K562 (cell line): ENCODE measurements around the gene BCL7C.

Source experiments
- NCOA1 ChIP-seq: fragments of 450-650 bp; IDR thresholded peaks from 2 replicates; pipeline ENCODE4 v1.6.1; 2016; ENCODE audit warnings: low read depth
- ZNF274 ChIP-seq: IDR thresholded peaks from 2 replicates; pipeline ENCODE4 v1.6.1; 2011; ENCODE audit warnings: low read depth, mild to moderate bottlenecking, low read length, moderate library complexity, borderline replicate concordance
- TF ChIP-seq, protein P1 (sequence below): fragments of 200-800 bp; sonication (Bioruptor generic); IDR thresholded peaks from 2 replicates; pipeline ENCODE4 v1.6.1; 2016; ENCODE audit warnings: missing genetic modification characterization, missing compliant biosample characterization

DNA sequence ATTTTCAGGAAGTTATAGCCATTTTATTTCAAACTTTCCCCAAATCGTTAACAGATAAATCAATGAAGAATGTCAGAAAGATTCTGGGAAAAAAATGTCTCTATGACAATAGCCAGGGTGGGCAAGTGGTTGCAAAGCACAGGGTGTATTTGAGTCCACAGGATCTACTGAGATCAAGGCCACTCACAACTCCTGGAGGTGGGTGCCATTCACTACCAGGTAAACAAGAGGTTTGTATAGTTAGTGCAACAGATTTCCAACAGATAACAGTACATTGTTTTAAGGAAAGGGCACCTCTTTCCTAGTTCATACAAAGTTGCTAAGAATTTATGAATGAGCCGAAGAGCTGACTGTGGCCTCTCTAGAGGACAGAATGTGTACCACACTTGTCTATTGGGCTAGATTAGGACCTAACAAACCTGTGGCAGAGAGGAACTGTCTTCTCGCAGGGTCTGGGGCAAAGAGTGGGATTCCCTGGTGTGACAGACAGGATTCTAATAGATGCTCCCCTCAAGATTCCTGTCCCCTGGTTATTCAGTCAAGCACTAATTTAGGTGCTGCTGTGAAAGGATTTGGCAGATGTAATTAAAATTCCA is 54.9 kb downstream of the BCL7C start:
- TF ChIP-seq, protein P1, sequence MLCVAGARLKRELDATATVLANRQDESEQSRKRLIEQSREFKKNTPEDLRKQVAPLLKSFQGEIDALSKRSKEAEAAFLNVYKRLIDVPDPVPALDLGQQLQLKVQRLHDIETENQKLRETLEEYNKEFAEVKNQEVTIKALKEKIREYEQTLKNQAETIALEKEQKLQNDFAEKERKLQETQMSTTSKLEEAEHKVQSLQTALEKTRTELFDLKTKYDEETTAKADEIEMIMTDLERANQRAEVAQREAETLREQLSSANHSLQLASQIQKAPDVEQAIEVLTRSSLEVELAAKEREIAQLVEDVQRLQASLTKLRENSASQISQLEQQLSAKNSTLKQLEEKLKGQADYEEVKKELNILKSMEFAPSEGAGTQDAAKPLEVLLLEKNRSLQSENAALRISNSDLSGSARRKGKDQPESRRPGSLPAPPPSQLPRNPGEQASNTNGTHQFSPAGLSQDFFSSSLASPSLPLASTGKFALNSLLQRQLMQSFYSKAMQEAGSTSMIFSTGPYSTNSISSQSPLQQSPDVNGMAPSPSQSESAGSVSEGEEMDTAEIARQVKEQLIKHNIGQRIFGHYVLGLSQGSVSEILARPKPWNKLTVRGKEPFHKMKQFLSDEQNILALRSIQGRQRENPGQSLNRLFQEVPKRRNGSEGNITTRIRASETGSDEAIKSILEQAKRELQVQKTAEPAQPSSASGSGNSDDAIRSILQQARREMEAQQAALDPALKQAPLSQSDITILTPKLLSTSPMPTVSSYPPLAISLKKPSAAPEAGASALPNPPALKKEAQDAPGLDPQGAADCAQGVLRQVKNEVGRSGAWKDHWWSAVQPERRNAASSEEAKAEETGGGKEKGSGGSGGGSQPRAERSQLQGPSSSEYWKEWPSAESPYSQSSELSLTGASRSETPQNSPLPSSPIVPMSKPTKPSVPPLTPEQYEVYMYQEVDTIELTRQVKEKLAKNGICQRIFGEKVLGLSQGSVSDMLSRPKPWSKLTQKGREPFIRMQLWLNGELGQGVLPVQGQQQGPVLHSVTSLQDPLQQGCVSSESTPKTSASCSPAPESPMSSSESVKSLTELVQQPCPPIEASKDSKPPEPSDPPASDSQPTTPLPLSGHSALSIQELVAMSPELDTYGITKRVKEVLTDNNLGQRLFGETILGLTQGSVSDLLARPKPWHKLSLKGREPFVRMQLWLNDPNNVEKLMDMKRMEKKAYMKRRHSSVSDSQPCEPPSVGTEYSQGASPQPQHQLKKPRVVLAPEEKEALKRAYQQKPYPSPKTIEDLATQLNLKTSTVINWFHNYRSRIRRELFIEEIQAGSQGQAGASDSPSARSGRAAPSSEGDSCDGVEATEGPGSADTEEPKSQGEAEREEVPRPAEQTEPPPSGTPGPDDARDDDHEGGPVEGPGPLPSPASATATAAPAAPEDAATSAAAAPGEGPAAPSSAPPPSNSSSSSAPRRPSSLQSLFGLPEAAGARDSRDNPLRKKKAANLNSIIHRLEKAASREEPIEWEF (CRISPR knock-in tag): no peak
- TF ChIP-seq ZNF274: no peak
- no peak for TF ChIP-seq NCOA1
